Measurements from ENCODE around the gene HHEX.
"Not testable (repeated sequence)": the region's sequence is repeated elsewhere in the genome, so short reads cannot be mapped to it uniquely, and the experiment has no call there.

HHEX gene

GRCh38 chr10:92737484-92737883 is 47.7 kb downstream of the HHEX start:
- FAIRE-seq, result no peak

GRCh38 chr10:92740762-92741161 is 51.0 kb downstream of the HHEX start:
- no peak for FAIRE-seq

GRCh38 chr10:92741741-92742140 is 52.0 kb downstream of the HHEX start:
- FAIRE-seq, result not testable (repeated sequence)

DNA sequence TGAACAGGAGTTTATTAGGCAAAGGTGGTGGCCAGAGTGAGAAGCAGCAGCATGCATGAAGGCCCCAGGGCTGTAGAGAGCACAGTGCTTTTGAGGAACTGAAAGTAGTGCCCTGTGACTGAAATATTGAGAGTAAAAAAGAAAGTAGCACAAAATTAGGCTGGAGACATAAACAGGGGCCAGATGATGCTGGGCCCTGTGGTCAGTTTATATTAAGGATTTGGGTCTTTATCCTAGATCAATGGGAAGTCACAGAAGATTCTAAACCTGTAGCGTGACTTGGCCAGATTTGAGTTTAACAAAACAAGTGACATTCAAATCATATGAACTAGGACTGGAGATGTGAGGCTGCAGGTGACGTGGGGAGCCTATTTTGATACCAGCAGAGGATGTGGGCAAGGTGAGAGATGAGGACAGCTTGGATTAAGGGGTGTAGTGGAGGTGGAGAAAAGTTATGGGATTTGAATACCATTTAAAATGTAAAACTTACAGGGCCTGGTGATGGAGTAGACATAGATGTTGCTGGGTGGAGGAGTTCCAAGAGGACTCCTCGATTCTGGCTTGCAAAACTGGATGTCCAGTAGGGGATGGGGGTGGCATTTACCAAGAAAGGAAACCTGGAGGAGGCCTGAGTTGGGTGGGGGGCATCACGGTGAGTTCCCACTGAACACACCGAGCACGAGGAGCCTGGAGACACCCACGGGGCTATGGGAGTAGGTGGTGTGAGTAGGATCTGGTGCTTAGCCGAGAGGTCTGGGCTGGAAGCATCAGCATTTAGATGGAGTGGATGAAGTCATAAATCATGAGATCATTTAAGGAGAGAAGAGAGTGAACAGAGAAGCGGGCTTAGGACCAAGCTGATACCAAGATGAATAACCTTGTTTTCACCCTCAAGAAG is 52.8 kb downstream of the HHEX start:
- FAIRE-seq, result no peak

All from colon (tissue), 2 donors.